NCI-H748 (cell line): ENCODE measurements around the gene CAMK2D.

ENCODE experiments used
- DNase-seq: peaks from one replicate; lab custom pipeline; 2025; ENCODE audit not compliant: unreplicated experiment; lab: John Stamatoyannopoulos, UW

CAMK2D gene

DNA sequence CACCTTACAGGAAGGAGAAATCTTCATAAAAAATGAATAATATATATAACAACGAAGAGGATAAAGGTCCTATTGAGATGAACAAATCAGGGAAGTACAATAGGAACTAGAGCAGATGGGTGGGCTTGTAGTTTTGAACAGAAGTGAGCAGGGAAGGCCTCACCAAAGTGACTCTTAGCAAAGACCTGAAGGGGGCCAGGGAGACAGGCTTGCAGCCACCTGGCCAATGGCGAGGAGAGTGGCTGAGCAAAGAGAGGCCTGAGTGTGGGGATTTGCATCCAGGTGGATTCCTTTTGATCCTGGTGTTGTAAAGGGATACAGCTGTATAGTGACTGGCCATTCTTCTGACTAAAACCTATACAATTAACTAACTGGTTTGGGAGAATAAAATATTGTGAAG lies 354.1 kb downstream of the CAMK2D start:
- peak; percentile 76 for DNase-seq

DNA sequence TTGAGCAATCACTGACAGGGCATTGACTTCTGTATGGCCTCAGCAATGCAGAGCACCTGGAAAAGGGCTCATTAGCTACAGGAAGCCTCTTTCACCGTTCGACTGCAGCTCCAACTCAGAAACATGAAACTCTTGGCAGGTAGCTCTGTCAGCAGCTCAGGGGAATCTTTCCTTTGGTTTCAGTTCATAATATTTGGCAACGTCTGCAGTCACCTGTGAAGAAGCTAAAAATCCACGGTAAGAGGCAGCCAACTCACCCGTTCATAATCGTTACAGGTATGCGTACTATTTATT lies 354.9 kb downstream of the CAMK2D start:
- peak; percentile 81 for DNase-seq

DNA sequence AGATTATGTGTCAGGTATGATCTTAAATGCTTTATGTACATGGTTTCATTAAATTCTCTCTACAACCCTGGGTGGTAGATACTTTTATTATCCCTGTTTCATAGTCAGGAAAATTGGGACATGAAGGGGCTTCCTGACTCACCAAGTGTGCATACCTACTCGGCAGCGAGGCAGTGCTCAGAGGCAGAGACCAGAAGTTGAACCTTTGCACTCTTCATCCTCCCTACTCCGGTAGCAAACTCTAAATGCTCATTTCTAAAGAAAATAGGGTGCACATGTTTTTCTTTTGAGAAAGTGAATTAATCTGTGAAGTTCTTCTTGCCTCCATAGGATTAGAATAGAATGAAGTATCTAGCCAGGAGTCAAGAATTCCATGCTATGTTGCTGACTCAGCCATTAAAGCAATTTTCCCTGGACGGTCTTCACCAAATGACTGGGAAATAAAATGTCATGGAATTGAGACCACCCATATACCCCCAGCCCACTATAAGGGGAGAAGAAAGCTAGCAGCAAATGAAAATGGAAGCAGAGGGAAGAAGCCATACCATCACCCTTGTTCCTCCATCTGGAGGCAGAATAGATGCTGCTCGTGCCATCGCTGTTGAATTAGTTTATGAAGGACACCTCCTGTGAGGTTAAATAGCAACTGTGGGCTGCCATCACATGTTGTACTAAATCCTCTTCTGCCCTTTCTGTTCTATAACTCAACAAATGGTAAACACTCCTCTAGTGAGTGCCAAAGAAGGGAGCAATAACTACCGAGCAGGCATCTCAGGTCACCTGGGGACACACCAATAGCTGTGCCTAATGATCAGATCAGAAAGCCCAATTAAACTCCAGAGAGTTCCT lies 355.4 kb downstream of the CAMK2D start:
- DNase-seq, result no peak

DNA sequence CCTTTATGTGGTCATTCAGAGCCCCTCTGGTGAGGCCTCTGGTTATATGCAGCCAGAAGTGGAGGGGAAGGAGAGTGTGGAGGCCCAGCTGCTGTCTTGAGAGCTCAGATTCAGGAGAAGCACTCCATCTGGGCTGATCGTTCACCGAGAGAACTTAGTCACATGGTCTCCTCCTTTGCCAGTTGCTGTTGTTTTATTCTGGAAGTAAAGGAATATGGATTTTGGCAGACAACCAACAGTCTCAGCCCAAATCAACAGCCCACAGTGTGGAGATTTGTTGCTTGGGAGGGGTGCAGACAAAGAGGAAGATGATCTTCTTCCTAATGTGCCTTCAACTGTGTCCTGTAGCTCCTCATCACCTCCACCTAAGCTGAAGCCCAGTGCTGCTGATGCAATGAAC lies 356.7 kb downstream of the CAMK2D start:
- DNase-seq, result no peak

DNA sequence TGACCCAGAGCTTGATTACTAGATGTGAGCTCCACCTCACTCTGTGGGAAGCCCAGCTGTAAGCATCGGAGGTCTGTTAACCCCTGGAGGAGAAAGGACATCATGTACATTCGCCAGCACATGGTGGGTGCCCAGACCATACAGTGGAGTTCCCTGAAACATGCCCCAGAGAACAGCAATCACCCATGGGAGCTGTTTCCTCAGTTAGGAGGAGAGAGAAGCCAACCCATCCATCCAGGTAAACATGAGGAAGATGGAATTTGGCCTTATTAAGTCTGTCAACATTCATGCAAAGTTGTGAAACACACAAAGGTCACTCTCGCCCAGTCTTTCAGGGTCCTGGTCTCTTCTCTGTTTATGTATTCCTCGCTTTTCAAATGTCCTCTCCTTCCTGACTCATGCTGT lies 357.4 kb downstream of the CAMK2D start:
- no peak for DNase-seq
